Thyroid gland (tissue), 4 donors: Measurements from ENCODE around the gene PIBF1.

Experiments used
- POLR2A ChIP-seq, 2 donors: fragments of 450-650 bp; IDR thresholded peaks; one replicate each; pipeline ENCODE4 v1.6.1; 2017; ENCODE audit warnings: antibody characterized with exemption in 2 of 2, mild to moderate bottlenecking in 2 of 2, moderate library complexity in 1 of 2
- TF ChIP-seq, protein P1 (sequence below), 6 experiments: fragments of 200-600 bp in 3 of 6; fragments of 450-650 bp in 3 of 6; sonication (generic) in 3 of 6; IDR thresholded peaks; one replicate each; pipeline ENCODE4 v1.5.1; 2016 to 2019; ENCODE audit warnings: antibody characterized with exemption in 6 of 6, mild to moderate bottlenecking in 2 of 6, inconsistent platforms in 1 of 6, moderate library complexity in 1 of 6

DNA sequence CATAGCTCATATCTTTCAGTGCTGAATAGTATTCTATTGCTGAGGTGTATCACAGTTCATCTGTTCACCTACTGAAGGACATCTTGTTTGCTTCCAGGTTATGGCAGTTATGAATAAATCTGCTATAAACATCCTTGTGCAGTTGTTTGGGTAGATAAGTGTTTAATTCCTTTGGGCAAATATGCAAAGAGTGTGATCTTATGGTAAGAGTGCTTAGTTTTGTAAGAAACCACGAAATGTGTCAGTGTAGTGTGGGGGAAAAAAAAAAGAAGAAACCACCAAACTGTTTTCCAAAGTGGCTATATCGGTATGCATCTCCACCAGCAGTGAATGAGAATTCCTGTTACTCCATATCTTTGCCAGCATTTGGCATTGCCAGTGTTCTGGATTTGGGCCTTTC lies 93.3 kb downstream of the PIBF1 start:
- TF ChIP-seq, protein P1, sequence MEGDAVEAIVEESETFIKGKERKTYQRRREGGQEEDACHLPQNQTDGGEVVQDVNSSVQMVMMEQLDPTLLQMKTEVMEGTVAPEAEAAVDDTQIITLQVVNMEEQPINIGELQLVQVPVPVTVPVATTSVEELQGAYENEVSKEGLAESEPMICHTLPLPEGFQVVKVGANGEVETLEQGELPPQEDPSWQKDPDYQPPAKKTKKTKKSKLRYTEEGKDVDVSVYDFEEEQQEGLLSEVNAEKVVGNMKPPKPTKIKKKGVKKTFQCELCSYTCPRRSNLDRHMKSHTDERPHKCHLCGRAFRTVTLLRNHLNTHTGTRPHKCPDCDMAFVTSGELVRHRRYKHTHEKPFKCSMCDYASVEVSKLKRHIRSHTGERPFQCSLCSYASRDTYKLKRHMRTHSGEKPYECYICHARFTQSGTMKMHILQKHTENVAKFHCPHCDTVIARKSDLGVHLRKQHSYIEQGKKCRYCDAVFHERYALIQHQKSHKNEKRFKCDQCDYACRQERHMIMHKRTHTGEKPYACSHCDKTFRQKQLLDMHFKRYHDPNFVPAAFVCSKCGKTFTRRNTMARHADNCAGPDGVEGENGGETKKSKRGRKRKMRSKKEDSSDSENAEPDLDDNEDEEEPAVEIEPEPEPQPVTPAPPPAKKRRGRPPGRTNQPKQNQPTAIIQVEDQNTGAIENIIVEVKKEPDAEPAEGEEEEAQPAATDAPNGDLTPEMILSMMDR (IDR thresholded peaks at IDR 0.05): no peak
- no peak for TF ChIP-seq POLR2A (IDR thresholded peaks at IDR 0.05)
